PC-3 (cell line): ENCODE measurements around the gene PRKAR2B. TPM values are rescaled to one million over a fixed set of nuclear protein-coding genes. Genes with fewer than 3 reads are reported as not detected.

Experiments used
- ATAC-seq: fragments of 200-7000 bp; cut with Tn5 transposase; 2 replicates; pipeline ENCODE4 v1.9.1; 2020; ENCODE audit warnings: mild to moderate bottlenecking, moderate library complexity
- BruUV-seq: library from RNA; stranded (reverse); fragments of 400-500 nt; replicated peaks from 2 replicates; lab custom pipeline; 2021; lab: Mats Ljungman, UMichigan
- CTCF ChIA-PET: fragments of 300-600 bp; sonication (Branson Sonifier 250); formaldehyde crosslinking; loops from one replicate; lab custom pipeline; 2022; ENCODE audit warnings: antibody characterized with exemption; lab: Charles Lee
- POLR2A ChIA-PET: fragments of 300-600 bp; sonication (Branson Sonifier 250); formaldehyde crosslinking; loops from one replicate; lab custom pipeline; 2022; ENCODE audit warnings: antibody characterized with exemption; ENCODE audit not compliant: unreplicated experiment; lab: Charles Lee
- DNase-seq: peaks from one replicate; pipeline ENCODE4 v3.0.0-alpha.2; 2015
- H2AFZ ChIP-seq: fragments of 300-600 bp; sonication (generic); 2 replicates; pipeline ENCODE4 v1.6.0; 2016; ENCODE audit warnings: antibody characterized with exemption, low read length
- H3F3A ChIP-seq: fragments of 300-600 bp; sonication (generic); one replicate; pipeline ENCODE4 v1.6.0; 2017; ENCODE audit warnings: antibody characterized with exemption, low read length, control low read depth, mild to moderate bottlenecking; ENCODE audit not compliant: unreplicated experiment
- H3K27ac ChIP-seq: fragments of 300-600 bp; sonication (generic); 2 replicates; pipeline ENCODE4 v1.5.1; 2016; ENCODE audit warnings: mild to moderate bottlenecking, low read length
- H3K27me3 ChIP-seq: fragments of 300-600 bp; sonication (generic); 2 replicates; pipeline ENCODE4 v1.6.1; 2016; ENCODE audit warnings: low read length, mixed read lengths
- H3K36me3 ChIP-seq: fragments of 300-600 bp; sonication (generic); 2 replicates; pipeline ENCODE4 v1.6.1; 2016; ENCODE audit warnings: low read depth, mixed run types, low read length, mixed read lengths
- H3K4me1 ChIP-seq: fragments of 300-600 bp; sonication (generic); 2 replicates; pipeline ENCODE4 v1.5.1; 2016; ENCODE audit warnings: low read length; ENCODE audit not compliant: insufficient read depth
- H3K4me2 ChIP-seq: fragments of 300-600 bp; sonication (generic); 2 replicates; pipeline ENCODE4 v1.6.0; 2016; ENCODE audit warnings: low read length
- H3K4me3 ChIP-seq: fragments of 300-600 bp; sonication (generic); 2 replicates; pipeline ENCODE4 v1.5.1; 2016; ENCODE audit warnings: mild to moderate bottlenecking, low read length, mixed read lengths
- H3K79me2 ChIP-seq: fragments of 300-600 bp; sonication (generic); 2 replicates; pipeline ENCODE4 v1.6.1; 2017; ENCODE audit warnings: low read length, mixed read lengths
- H3K9ac ChIP-seq: fragments of 300-600 bp; sonication (generic); 2 replicates; pipeline ENCODE4 v1.6.0; 2016; ENCODE audit warnings: mild to moderate bottlenecking, low read length
- H3K9me2 ChIP-seq: fragments of 300-600 bp; sonication (generic); replicated peaks from 2 replicates; pipeline ENCODE4 v1.6.1; 2016; ENCODE audit warnings: mixed run types, low read length, mixed read lengths
- H3K9me3 ChIP-seq: fragments of 300-600 bp; sonication (generic); 2 replicates; pipeline ENCODE4 v1.6.1; 2016; ENCODE audit warnings: low read length, mixed read lengths
- H4K20me1 ChIP-seq: fragments of 300-600 bp; sonication (generic); 2 replicates; pipeline ENCODE4 v1.6.1; 2016; ENCODE audit warnings: low read length, mixed read lengths
- CTCF ChIP-seq: fragments of 300-600 bp; sonication (generic); conservative IDR thresholded peaks from 2 replicates; pipeline ENCODE4 v1.5.1; 2017; ENCODE audit warnings: antibody characterized with exemption, low read depth, mild to moderate bottlenecking, low read length
- EZH2 ChIP-seq: fragments of 300-600 bp; sonication (generic); IDR thresholded peaks from one replicate; pipeline ENCODE4 v1.6.1; 2017; ENCODE audit warnings: antibody characterized with exemption, mild to moderate bottlenecking, low read length; ENCODE audit not compliant: unreplicated experiment
- EZH2phosphoT487 ChIP-seq: fragments of 300-600 bp; sonication (generic); IDR thresholded peaks from 2 replicates; pipeline ENCODE4 v1.6.1; 2018; ENCODE audit warnings: mild to moderate bottlenecking, antibody characterized with exemption, low read length, borderline replicate concordance
- intact Hi-C: fragments of 100-400 bp; cut with micrococcal nuclease; formaldehyde crosslinking; loops from 2 replicates; pipeline ENCODE4 v1.9.0; 2023
- total RNA-seq: library from RNA; depleted of rRNA; stranded (reverse); fragments of >200 nt; gene quantifications from 2 replicates; pipeline ENCODE4 v1.2.3, GENCODE V29; 2014

Gene PRKAR2B
- total RNA-seq, 1 experiment from 2014 or later = 0.29 TPM

- intact Hi-C loops = loop anchor here (10.0 kb wide), 1 partner anchor 849 kb away; no protein-coding TSS in a partner anchor
- no peak for TF ChIP-seq EZH2
- no peak for TF ChIP-seq EZH2phosphoT487
- no peak for TF ChIP-seq CTCF
- H3K27ac ChIP-seq = no peak overlapping the region
- H3K36me3 ChIP-seq = no peaks in the 10 kb centered on the region
- POLR2A ChIA-PET = no interaction called here
- H3K4me3 ChIP-seq = no peak overlapping the region
- no peak overlapping the region for H3K4me2 ChIP-seq
- peaks cover 4% of the 10 kb centered on the region; the same call in 1 of the 2 replicates for H4K20me1 ChIP-seq
- peaks cover 22% of the 10 kb centered on the region for H3K4me1 ChIP-seq
- no peak for ATAC-seq
- no peak overlapping the region for H2AFZ ChIP-seq
- H3K27me3 ChIP-seq = no peaks in the 10 kb centered on the region
- H3F3A ChIP-seq = no peaks in the 10 kb centered on the region
- DNase-seq = no peak
- no TSS peak for BruUV-seq
- H3K79me2 ChIP-seq = peaks cover 5% of the 10 kb centered on the region; the same call in 1 of the 2 replicates
- no peaks in the 10 kb centered on the region for H3K9me2 ChIP-seq
- no peak overlapping the region for H3K9ac ChIP-seq
- H3K9me3 ChIP-seq = no peaks in the 10 kb centered on the region
- CTCF ChIA-PET = no interaction called here
Measured at GRCh38 chr7:107165341-107165740, 120.8 kb downstream of the PRKAR2B start.

- Histone ChIP-seq H3K9ac (peak overlapping the region; percentile 65), H3K79me2 (peaks cover 17% of the 10 kb centered on the region), H3K27me3 (no peaks in the 10 kb centered on the region), H3K4me1 (peaks cover 26% of the 10 kb centered on the region), H3K36me3 (no peaks in the 10 kb centered on the region), H3K9me2 (no peaks in the 10 kb centered on the region), H3K4me2 (peak overlapping the region; percentile 99), H3F3A (no peaks in the 10 kb centered on the region), H4K20me1 (peaks cover 8% of the 10 kb centered on the region; the same call in 1 of the 2 replicates), H3K4me3 (peak overlapping the region; percentile 83), H3K27ac (peak overlapping the region; percentile 30), H3K9me3 (no peaks in the 10 kb centered on the region), H2AFZ (peak overlapping the region; percentile 100)
- intact Hi-C loops = loop anchor here (1.0 to 10.0 kb wide), 2 partner anchors 17 to 848 kb away; no protein-coding TSS in a partner anchor
- TF ChIP-seq CTCF = no peak
- TF ChIP-seq EZH2 = no peak
- TF ChIP-seq EZH2phosphoT487 = no peak
- DNase-seq = no peak
- no TSS peak for BruUV-seq
- no peak for ATAC-seq
- ChIA-PET CTCF (interaction anchor here (0.7 to 1.0 kb wide), 4 partner anchors 14 to 397 kb away, joined by 3 to 11 read pairs (median 4); partner anchors contain the start of genes COG5 and DUS4L), POLR2A (interaction anchor here (0.6 kb wide), 1 partner anchor 742 kb away, joined by 8 read pairs; no protein-coding TSS in a partner anchor)
Measured at GRCh38 chr7:107166736-107167426, 122.4 kb downstream of the PRKAR2B start.
